ENCODE data around the gene HLA-G. TPM values are rescaled to one million over a fixed set of nuclear protein-coding genes. Genes with fewer than 3 reads are reported as not detected.

HLA-G gene
- not detected in 5 replicates for total RNA-seq (2022; extraction: Qiagen RNA extraction)

DNA sequence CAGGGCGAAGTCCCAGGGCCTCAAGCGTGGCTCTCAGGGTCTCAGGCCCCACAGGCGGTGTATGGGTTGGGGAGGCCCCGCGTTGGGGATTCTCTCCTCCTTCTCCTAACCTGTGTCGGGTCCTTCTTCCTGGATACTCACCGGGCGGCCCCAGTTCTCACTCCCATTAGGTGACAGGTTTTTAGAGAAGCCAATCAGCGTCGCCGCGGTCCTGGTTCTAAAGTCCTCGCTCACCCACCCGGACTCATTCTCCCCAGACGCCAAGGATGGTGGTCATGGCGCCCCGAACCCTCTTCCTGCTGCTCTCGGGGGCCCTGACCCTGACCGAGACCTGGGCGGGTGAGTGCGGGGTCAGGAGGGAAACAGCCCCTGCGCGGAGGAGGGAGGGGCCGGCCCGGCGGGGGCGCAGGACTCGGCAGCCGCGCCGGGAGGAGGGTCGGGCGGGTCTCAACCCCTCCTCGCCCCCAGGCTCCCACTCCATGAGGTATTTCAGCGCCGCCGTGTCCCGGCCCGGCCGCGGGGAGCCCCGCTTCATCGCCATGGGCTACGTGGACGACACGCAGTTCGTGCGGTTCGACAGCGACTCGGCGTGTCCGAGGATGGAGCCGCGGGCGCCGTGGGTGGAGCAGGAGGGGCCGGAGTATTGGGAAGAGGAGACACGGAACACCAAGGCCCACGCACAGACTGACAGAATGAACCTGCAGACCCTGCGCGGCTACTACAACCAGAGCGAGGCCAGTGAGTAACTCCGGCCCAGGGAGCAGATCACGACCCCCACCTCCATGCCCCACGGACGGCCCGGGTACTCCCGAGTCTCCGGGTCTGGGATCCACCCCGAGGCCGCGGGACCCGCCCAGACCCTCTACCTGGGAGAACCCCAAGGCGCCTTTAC lies at the start of gene HLA-G:
Gene HLA-G (plus strand): TSS at position 247 of the 892 bp plus-strand sequence. CDS start 20 bp downstream, at position 267.

Other genes with a start within 250 kb of the HLA-G start
- not detected in 5 replicates for gene OR2H2, start 242.7 kb upstream of the HLA-G start, total RNA-seq (2022; extraction: Qiagen RNA extraction)
- gene GABBR1, start 194.6 kb upstream of the HLA-G start, total RNA-seq (2022; extraction: Qiagen RNA extraction), result 3.7 to 5.8 TPM (median 4.8 TPM) in 5 replicates
- gene MOG, start 170.7 kb upstream of the HLA-G start, total RNA-seq (2022; extraction: Qiagen RNA extraction), result not detected in 5 replicates
- not detected in 5 replicates for gene ZFP57, start 146.7 kb upstream of the HLA-G start, total RNA-seq (2022; extraction: Qiagen RNA extraction)
- 3.6 to 4.4 TPM (median 4.2 TPM) in 5 replicates for gene HLA-F, start 104.4 kb upstream of the HLA-G start, total RNA-seq (2022; extraction: Qiagen RNA extraction)
- gene HLA-A, start 114.7 kb downstream of the HLA-G start, total RNA-seq (2022; extraction: Qiagen RNA extraction), result 127 to 153 TPM (median 136 TPM) in 5 replicates
- gene POLR1H, start 233.4 kb downstream of the HLA-G start, total RNA-seq (2022; extraction: Qiagen RNA extraction), result 28.8 to 35.3 TPM (median 34.0 TPM) in 5 replicates
- 40.1 to 41.4 TPM (median 40.2 TPM) in 5 replicates for gene PPP1R11, start 239.4 kb downstream of the HLA-G start, total RNA-seq (2022; extraction: Qiagen RNA extraction)
- gene RNF39, start 247.9 kb downstream of the HLA-G start, total RNA-seq (2022; extraction: Qiagen RNA extraction), result 0.05 to 0.06 TPM (median 0.05 TPM) in 3 of 5 replicates, not detected in the others

Measured in A549 treated with Hydrocortisone at 1 μM for 4 hours (cell line).